ENCODE measurements around the gene CD93. TPM values are rescaled to one million over a fixed set of nuclear protein-coding genes. Genes with fewer than 3 reads are reported as not detected.

CD93 gene
- total and polyA plus RNA-seq, 12 donors, result 12.7 to 85.0 (median 35.2) TPM

DNA sequence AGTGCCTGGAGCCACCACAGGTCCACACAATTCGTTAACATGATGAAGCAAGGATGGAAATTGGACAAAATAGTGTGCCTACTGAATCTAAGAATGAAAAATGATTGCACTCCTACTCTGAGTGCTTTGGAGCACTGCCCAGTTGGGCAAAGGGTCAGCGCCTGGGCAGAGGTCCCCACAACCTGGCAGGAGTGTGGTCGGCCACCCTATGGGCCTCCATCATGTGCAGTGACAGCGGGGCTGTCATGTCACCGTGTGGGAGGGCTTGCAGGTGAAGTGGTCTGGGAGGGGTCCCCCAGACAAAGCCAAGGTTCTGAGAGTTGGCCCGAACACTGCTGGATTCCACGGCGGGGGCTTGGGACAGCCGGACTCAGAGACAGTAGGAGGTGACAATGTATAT lies 36.2 kb upstream of the CD93 start:
- ATAC-seq, result no peak
- Histone ChIP-seq H3K4me3 (no peak overlapping the region), H3K36me3 (no peaks in the 10 kb centered on the region), H3K27me3 (no peaks in the 10 kb centered on the region), H3K27ac (no peak overlapping the region), H3K4me1 (peaks cover 5 to 61% (median 23%) of the 10 kb centered on the region in 9 donors), H3K9me3 (no peaks in the 10 kb centered on the region)
- 83 to 98% methylated on average over 6 to 7 of the region's 9 CpGs for WGBS, 2 donors
- intact Hi-C loops (cut with DNase I), result loop anchor here in 2 of 10 donors (10.0 kb wide), 2 partner anchors 48 to 68 kb away; no protein-coding TSS in a partner anchor
- no peak for DNase-seq
- TF ChIP-seq, protein P1, sequence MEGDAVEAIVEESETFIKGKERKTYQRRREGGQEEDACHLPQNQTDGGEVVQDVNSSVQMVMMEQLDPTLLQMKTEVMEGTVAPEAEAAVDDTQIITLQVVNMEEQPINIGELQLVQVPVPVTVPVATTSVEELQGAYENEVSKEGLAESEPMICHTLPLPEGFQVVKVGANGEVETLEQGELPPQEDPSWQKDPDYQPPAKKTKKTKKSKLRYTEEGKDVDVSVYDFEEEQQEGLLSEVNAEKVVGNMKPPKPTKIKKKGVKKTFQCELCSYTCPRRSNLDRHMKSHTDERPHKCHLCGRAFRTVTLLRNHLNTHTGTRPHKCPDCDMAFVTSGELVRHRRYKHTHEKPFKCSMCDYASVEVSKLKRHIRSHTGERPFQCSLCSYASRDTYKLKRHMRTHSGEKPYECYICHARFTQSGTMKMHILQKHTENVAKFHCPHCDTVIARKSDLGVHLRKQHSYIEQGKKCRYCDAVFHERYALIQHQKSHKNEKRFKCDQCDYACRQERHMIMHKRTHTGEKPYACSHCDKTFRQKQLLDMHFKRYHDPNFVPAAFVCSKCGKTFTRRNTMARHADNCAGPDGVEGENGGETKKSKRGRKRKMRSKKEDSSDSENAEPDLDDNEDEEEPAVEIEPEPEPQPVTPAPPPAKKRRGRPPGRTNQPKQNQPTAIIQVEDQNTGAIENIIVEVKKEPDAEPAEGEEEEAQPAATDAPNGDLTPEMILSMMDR (IDR thresholded peaks at IDR 0.05), result no peak

DNA sequence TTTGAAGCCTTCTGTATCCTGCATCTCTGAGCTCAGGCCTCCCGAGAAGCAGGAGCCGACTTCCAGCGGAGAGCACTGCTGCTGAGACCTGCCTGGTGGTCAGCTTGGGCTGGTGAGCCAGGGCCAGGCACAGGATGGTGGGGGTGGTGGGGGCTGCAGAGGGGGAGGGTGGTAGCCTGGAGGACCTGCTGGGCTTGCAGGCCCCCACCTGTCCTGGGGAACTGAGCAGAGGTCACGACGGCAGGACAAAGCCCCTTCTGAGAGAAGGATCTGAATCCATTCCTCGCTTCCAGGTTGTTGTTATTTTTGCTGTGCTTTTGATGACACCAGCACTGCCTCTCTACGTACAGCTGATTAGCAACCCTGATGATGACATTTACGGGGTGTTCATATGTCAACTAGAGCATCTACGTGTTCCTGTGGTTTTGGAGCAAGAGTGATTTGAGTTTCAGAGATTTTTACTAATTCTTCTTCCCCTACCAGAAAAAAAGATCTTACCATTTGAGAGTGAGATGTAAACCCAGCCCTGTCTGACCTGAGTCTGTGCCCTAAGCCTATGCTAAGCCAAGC lies 35.7 kb upstream of the CD93 start:
- Histone ChIP-seq H3K4me1 (peaks cover 5 to 61% (median 23%) of the 10 kb centered on the region in 9 donors), H3K27me3 (no peaks in the 10 kb centered on the region), H3K4me3 (no peak overlapping the region), H3K27ac (peak overlapping the region in 2 of 10 donors; percentile 34 to 75), H3K9me3 (no peaks in the 10 kb centered on the region), H3K36me3 (no peaks in the 10 kb centered on the region)
- ATAC-seq, result no peak
- no peak for DNase-seq
- intact Hi-C loops (cut with DNase I), result loop anchor here in 2 of 10 donors (10.0 kb wide), 2 partner anchors 47 to 67 kb away; no protein-coding TSS in a partner anchor
- 93 to 94% methylated on average over 9 of the region's 9 CpGs for WGBS, 2 donors
- TF ChIP-seq, protein P1 (IDR thresholded peaks at IDR 0.05), result no peak

DNA sequence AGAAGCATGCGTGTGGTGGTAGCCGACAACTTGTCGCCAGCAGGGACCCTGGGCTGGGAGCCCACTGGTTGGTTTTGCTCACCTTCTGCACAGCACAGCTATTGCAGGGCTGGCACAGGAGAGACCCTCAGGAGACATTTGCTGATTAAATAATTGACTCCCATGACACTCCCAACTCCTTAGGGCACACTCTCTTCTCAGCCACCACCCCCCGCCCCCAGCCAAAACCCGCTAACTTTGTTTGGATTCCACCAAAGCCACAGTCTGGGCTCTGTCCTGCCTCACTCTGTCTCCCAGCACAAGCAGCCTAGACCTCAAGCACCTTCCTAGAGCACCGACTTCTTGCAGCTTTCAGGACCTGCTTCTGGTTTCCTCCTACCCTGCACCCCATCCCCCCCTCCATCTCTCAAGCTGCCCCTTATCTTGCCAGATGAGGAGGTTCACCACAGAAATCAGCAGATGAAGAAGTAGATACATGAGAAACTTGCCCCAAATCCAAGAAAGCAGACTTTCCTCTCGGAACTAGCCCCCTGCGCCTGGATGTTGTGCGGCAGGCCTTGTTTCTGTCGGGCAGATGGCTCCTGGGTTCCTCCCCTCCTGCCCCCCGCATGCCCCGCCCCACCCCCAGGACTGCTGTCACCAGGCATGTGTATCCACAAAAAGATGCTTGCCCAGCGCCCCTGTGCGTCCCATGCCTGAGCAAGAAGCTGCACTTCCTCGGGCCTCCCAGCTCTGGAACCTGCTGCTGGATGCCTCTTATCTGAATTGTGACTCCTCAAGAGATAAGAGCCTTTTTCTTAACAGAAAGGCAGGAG lies 35.0 kb upstream of the CD93 start:
- Histone ChIP-seq H3K27ac (peak overlapping the region in 8 of 10 donors; percentile 44 to 80 (median 75)), H3K4me3 (no peak overlapping the region), H3K27me3 (no peaks in the 10 kb centered on the region), H3K9me3 (no peaks in the 10 kb centered on the region), H3K36me3 (no peaks in the 10 kb centered on the region), H3K4me1 (peaks cover 5 to 61% (median 23%) of the 10 kb centered on the region in 9 donors)
- intact Hi-C loops (cut with DNase I), result loop anchor here in 2 of 10 donors (10.0 kb wide), 2 partner anchors 46 to 66 kb away; no protein-coding TSS in a partner anchor
- DNase-seq, result no peak
- 86% methylated on average over 15 of the region's 15 CpGs for WGBS, 2 donors
- ATAC-seq, result no peak
- TF ChIP-seq, protein P1 (IDR thresholded peaks at IDR 0.05), result no peak

DNA sequence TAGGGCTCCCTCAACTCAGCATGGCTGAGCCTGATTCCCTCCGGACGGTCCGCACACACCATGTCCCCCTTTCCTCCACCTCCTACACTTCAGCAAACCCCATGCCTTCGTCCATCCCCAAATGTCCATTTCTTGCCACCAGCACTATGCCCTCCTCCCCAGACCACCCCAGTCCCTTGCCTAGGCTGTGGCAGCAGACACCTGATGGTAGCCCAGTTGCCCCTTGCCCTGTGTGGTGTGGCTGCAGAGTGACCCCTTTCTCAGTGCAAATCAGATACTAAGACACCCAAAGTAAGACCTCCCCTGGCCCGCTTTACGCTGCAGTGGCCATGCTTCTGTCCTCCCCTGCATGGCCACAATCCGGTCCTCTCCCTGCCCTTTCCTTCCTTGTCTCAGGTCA lies 34.1 kb upstream of the CD93 start:
- TF ChIP-seq, protein P1 (IDR thresholded peaks at IDR 0.05), result no peak
- DNase-seq, result no peak
- H3K27ac ChIP-seq, result peak overlapping the region; percentile 35 to 80 (median 73)
- ATAC-seq, result no peak
- intact Hi-C loops (cut with DNase I), result loop anchor here in 2 of 10 donors (10.0 kb wide), 2 partner anchors 45 to 65 kb away; no protein-coding TSS in a partner anchor
- H3K4me3 ChIP-seq, result no peak overlapping the region
- no peaks in the 10 kb centered on the region for H3K9me3 ChIP-seq
- peaks cover 5 to 61% (median 18%) of the 10 kb centered on the region in 9 donors for H3K4me1 ChIP-seq
- no peaks in the 10 kb centered on the region for H3K27me3 ChIP-seq
- WGBS, 2 donors, result 82 to 85% methylated on average over 7 of the region's 7 CpGs
- no peaks in the 10 kb centered on the region for H3K36me3 ChIP-seq
